H9 (cell line): Measurements from ENCODE around the gene DCDC2C. TPM values are rescaled to one million over a fixed set of nuclear protein-coding genes. Genes with fewer than 3 reads are reported as not detected.

Source experiments
- DNase-seq: peaks from one replicate; pipeline ENCODE4 v3.0.0-alpha.2; 2017
- H2AFZ ChIP-seq: one replicate; pipeline ENCODE4 v1.6.1; 2013; ENCODE audit warnings: mild to moderate bottlenecking, low read length, control low read depth, moderate library complexity
- H2AK5ac ChIP-seq: 2 replicates; pipeline ENCODE4 v1.6.1; 2013; ENCODE audit warnings: low read length, control low read depth, mixed read lengths; ENCODE audit not compliant: insufficient read length
- H2BK120ac ChIP-seq: one replicate; pipeline ENCODE4 v1.6.1; 2013; ENCODE audit warnings: low read depth, mild to moderate bottlenecking, low read length, control low read depth, inconsistent platforms; ENCODE audit not compliant: poor library complexity, severe bottlenecking
- H2BK12ac ChIP-seq: 2 replicates; pipeline ENCODE4 v1.6.1; 2013; ENCODE audit warnings: low read length, control low read depth, mixed read lengths, low read depth; ENCODE audit not compliant: insufficient read length
- H2BK15ac ChIP-seq: 2 replicates; pipeline ENCODE4 v1.6.1; 2013; ENCODE audit warnings: low read depth, low read length, control low read depth
- H2BK20ac ChIP-seq: one replicate; pipeline ENCODE4 v1.6.1; 2013; ENCODE audit warnings: low read depth, mild to moderate bottlenecking, low read length, control low read depth, inconsistent platforms; ENCODE audit not compliant: poor library complexity, severe bottlenecking
- H2BK5ac ChIP-seq: 2 replicates; pipeline ENCODE4 v1.6.1; 2013; ENCODE audit warnings: low read length, control low read depth, mixed read lengths; ENCODE audit not compliant: insufficient read length
- H3K14ac ChIP-seq: 2 replicates; pipeline ENCODE4 v1.6.1; 2013; ENCODE audit warnings: low read length, control low read depth; ENCODE audit not compliant: insufficient read depth
- H3K18ac ChIP-seq: 2 replicates; pipeline ENCODE4 v1.6.1; 2013; ENCODE audit warnings: low read depth, mild to moderate bottlenecking, mixed read lengths, low read length, control low read depth; ENCODE audit not compliant: insufficient read length
- H3K23ac ChIP-seq: 2 replicates; pipeline ENCODE4 v1.6.1; 2013; ENCODE audit warnings: low read length, control low read depth, mixed read lengths, low read depth; ENCODE audit not compliant: insufficient read length
- H3K23me2 ChIP-seq: 2 replicates; pipeline ENCODE4 v1.6.1; 2013; ENCODE audit warnings: low read depth, mild to moderate bottlenecking, mixed read lengths, low read length, control low read depth; ENCODE audit not compliant: insufficient read length, poor library complexity, severe bottlenecking
- H3K27ac ChIP-seq: 2 replicates; pipeline ENCODE4 v1.5.1; 2013; ENCODE audit warnings: low read length, control low read depth, mixed read lengths, low read depth; ENCODE audit not compliant: insufficient read length
- H3K27me3 ChIP-seq: 2 replicates; pipeline ENCODE4 v1.6.1; 2013; ENCODE audit warnings: low read length, control low read depth, inconsistent platforms; ENCODE audit not compliant: insufficient read depth
- H3K4ac ChIP-seq: 2 replicates; pipeline ENCODE4 v1.6.1; 2013; ENCODE audit warnings: low read depth, mild to moderate bottlenecking, control low read depth, inconsistent platforms, low read length, moderate library complexity
- H3K4me1 ChIP-seq: 2 replicates; pipeline ENCODE4 v1.6.1; 2013; ENCODE audit warnings: low read length, control low read depth, inconsistent platforms; ENCODE audit not compliant: insufficient read depth
- H3K4me2 ChIP-seq: 2 replicates; pipeline ENCODE4 v1.6.1; 2013; ENCODE audit warnings: low read length, control low read depth, mixed read lengths; ENCODE audit not compliant: insufficient read length, insufficient read depth
- H3K56ac ChIP-seq: 2 replicates; pipeline ENCODE4 v1.6.1; 2013; ENCODE audit warnings: low read depth, mild to moderate bottlenecking, mixed read lengths, low read length, control low read depth; ENCODE audit not compliant: insufficient read length
- H3K79me1 ChIP-seq: 2 replicates; pipeline ENCODE4 v1.6.1; 2013; ENCODE audit warnings: low read depth, mild to moderate bottlenecking, moderate library complexity, low read length, control low read depth, inconsistent platforms; ENCODE audit not compliant: insufficient read depth, poor library complexity, severe bottlenecking
- H3K79me2 ChIP-seq: 2 replicates; pipeline ENCODE4 v1.6.1; 2013; ENCODE audit warnings: low read length, control low read depth, inconsistent platforms; ENCODE audit not compliant: insufficient read depth
- H3K9ac ChIP-seq: 2 replicates; pipeline ENCODE4 v1.6.1; 2013; ENCODE audit warnings: low read length, control low read depth, mixed read lengths; ENCODE audit not compliant: insufficient read length; ENCODE audit errors: extremely low read depth
- H3K9me3 ChIP-seq: one replicate; pipeline ENCODE4 v1.6.1; 2013; ENCODE audit warnings: low read depth, low read length, inconsistent platforms; ENCODE audit not compliant: control insufficient read depth
- H3T11ph ChIP-seq: one replicate; pipeline ENCODE4 v1.6.1; 2013; ENCODE audit warnings: mild to moderate bottlenecking, low read length, control low read depth, inconsistent platforms
- H4K20me1 ChIP-seq: one replicate; pipeline ENCODE4 v1.6.1; 2013; ENCODE audit not compliant: control insufficient read depth, insufficient read length, insufficient read depth
- H4K5ac ChIP-seq: 2 replicates; pipeline ENCODE4 v1.6.1; 2013; ENCODE audit warnings: low read depth, mild to moderate bottlenecking, mixed read lengths, low read length, control low read depth; ENCODE audit not compliant: insufficient read length
- H4K8ac ChIP-seq: replicated peaks from 2 replicates; pipeline ENCODE4 v1.6.1; 2013; ENCODE audit warnings: low read length, control low read depth, mixed read lengths, low read depth; ENCODE audit not compliant: insufficient read length
- H4K91ac ChIP-seq: 2 replicates; pipeline ENCODE4 v1.6.1; 2013; ENCODE audit warnings: low read depth, mild to moderate bottlenecking, moderate library complexity, mixed read lengths, low read length, control low read depth; ENCODE audit not compliant: insufficient read length
- H3K27ac Mint-ChIP-seq, 3 experiments: 2 replicates in 2 of 3; 3 replicates in 1 of 3; pipeline ENCODE4 v1.8.0; 2020 to 2021; ENCODE audit warnings: mixed read lengths in 3 of 3, mild to moderate bottlenecking in 1 of 3, moderate library complexity in 1 of 3
- H3K27me3 Mint-ChIP-seq: 2 replicates; pipeline ENCODE4 v1.8.0; 2021; ENCODE audit warnings: low read depth, mild to moderate bottlenecking, moderate library complexity, mixed read lengths
- H3K36me3 Mint-ChIP-seq, 3 experiments: 2 replicates in 2 of 3; 3 replicates in 1 of 3; pipeline ENCODE4 v1.8.0; 2020 to 2021; ENCODE audit warnings: low read depth in 3 of 3, mixed read lengths in 3 of 3; ENCODE audit not compliant: insufficient read depth in 1 of 3
- H3K4me1 Mint-ChIP-seq, 2 experiments: 2 replicates each; pipeline ENCODE4 v1.8.0; 2020; ENCODE audit warnings: mixed read lengths in 2 of 2
- H3K4me3 Mint-ChIP-seq, 2 experiments: 2 replicates in 1 of 2; 3 replicates in 1 of 2; pipeline ENCODE4 v1.8.0; 2020 to 2021; ENCODE audit warnings: mild to moderate bottlenecking in 2 of 2, mixed read lengths in 2 of 2, moderate library complexity in 1 of 2
- H3K9me3 Mint-ChIP-seq, 2 experiments: 2 replicates in 1 of 2; 3 replicates in 1 of 2; pipeline ENCODE4 v1.8.0; 2020; ENCODE audit warnings: mild to moderate bottlenecking in 2 of 2, mixed read lengths in 2 of 2, moderate library complexity in 1 of 2
- WGBS: extraction: QIAGEN DNeasy Blood & Tissue Kit; methylation state at CpG from one replicate; pipeline ENCODE4 v1.1.7; 2013; ENCODE audit warnings: missing lambda C conversion rate, low lambda C conversion rate, mixed read lengths; ENCODE audit not compliant: insufficient read length; ENCODE audit errors: extremely low coverage; 5-methylcytosine and 5-hydroxymethylcytosine counted together
- total RNA-seq: library from RNA; stranded (reverse); gene quantifications from 2 replicates; pipeline ENCODE4 v1.2.1, GENCODE V29; 2021
- TF ChIP-seq, protein P1 (sequence below): fragments of 200-600 bp; sonication (generic); conservative IDR thresholded peaks from 3 replicates; pipeline ENCODE4 v1.8.0; 2021; ENCODE audit warnings: antibody characterized with exemption, mild to moderate bottlenecking

DCDC2C gene
- total RNA-seq, 1 experiment from 2014 or later = not detected

DNA sequence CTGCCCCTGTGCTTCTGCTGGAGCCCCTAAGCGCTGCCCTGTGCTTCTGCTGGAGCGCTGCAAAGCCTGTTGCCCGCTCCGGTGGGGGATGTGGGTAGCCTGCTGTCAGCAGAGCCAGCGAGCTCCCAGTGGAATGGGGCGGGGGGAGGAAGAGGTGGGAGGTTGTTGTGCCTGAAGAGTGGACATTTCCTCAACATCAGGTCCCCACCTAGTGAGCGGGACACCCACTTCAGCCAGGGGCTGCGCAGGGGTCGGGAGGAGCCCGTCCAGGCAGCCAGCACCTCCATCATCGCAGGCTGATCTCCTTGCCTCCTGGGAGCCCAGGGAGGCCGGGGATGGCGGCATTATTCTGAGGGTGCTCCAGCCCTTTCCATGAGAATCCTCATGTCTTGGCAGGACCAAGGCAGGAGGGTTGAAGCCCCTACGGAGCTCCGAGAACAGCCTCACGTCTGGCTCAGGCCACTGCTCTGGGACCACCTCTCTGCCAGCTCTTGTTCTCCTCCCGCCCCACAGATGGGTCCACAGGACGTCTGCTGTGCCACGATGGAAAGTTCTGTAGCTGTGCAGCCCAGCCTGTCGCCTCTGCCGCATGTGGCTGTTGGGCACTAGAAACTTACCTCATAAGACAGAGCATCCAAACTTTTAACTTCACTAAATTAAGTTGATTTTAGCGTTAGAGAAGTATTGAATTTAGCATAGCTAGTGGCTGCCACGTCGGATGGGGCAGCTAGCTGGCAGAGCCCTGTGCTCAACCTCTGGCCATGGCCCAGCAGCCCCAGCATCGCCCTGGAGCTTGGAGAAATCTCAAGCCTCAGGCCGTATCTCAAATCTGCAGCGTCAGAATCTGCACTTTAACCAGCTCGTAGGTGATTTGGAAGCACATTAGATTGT lies 47.3 kb upstream of the DCDC2C start:
- WGBS = no CpG with 5 or more reads among the region's 28 CpGs
- no peak overlapping the region for H3K27ac ChIP-seq

More for the DNA sequence above, 47.3 kb upstream of the DCDC2C start:
- Histone ChIP-seq H3K4ac (no peak overlapping the region), H2BK5ac (no peak overlapping the region), H2BK20ac (no peak overlapping the region), H4K5ac (no peak overlapping the region), H3K56ac (no peak overlapping the region), H3K9ac (no peak overlapping the region), H3K79me2 (no peaks in the 10 kb centered on the region), H3K27me3 (no peaks in the 10 kb centered on the region), H3K18ac (no peak overlapping the region), H2AFZ (no peak overlapping the region), H3K23me2 (peaks cover 2% of the 10 kb centered on the region), H3K4me2 (no peak overlapping the region), H3K14ac (no peak overlapping the region; the same call in 1 of the 2 replicates), H2AK5ac (no peak overlapping the region), H4K20me1 (no peaks in the 10 kb centered on the region), H2BK120ac (no peak overlapping the region), H2BK15ac (no peak overlapping the region), H3K9me3 (no peaks in the 10 kb centered on the region), H3K23ac (no peak overlapping the region), H2BK12ac (no peak overlapping the region), H3K4me1 (no peaks in the 10 kb centered on the region; the same call in 1 of the 2 replicates), H4K8ac (no peak overlapping the region), H3K79me1 (no peaks in the 10 kb centered on the region), H4K91ac (no peak overlapping the region), H3T11ph (no peak overlapping the region)
- Mint-ChIP-seq H3K36me3 (no peaks in the 10 kb centered on the region; a peak in 2 of 7 replicates), H3K27me3 (peaks cover 10% of the 10 kb centered on the region), H3K4me1 (peaks cover 26 to 38% of the 10 kb centered on the region in 2 experiments), H3K9me3 (0 out of 5 replicates have a peak, but pooled peaks cover 0 to 2% of the 10 kb centered on the region in 2 experiments), H3K4me3 (no peak overlapping the region), H3K27ac (no peak overlapping the region; a peak in 2 of 7 replicates)
- TF ChIP-seq, protein P1, sequence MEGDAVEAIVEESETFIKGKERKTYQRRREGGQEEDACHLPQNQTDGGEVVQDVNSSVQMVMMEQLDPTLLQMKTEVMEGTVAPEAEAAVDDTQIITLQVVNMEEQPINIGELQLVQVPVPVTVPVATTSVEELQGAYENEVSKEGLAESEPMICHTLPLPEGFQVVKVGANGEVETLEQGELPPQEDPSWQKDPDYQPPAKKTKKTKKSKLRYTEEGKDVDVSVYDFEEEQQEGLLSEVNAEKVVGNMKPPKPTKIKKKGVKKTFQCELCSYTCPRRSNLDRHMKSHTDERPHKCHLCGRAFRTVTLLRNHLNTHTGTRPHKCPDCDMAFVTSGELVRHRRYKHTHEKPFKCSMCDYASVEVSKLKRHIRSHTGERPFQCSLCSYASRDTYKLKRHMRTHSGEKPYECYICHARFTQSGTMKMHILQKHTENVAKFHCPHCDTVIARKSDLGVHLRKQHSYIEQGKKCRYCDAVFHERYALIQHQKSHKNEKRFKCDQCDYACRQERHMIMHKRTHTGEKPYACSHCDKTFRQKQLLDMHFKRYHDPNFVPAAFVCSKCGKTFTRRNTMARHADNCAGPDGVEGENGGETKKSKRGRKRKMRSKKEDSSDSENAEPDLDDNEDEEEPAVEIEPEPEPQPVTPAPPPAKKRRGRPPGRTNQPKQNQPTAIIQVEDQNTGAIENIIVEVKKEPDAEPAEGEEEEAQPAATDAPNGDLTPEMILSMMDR = no peak
- no peak for DNase-seq
